SK-N-SH (cell line): ENCODE results near the gene PDE9A. TPM values are rescaled to one million over a fixed set of nuclear protein-coding genes. Genes with fewer than 3 reads are reported as not detected.

Experiments
- CTCF ChIA-PET: fragments of 300-600, 350-600 bp; formaldehyde crosslinking; extraction: SDS; loops from one replicate; lab custom pipeline; 2021; lab: Yijun Ruan, JAX
- POLR2A ChIA-PET: fragments of 350-600 bp; sonication (Branson Sonifier 250); formaldehyde crosslinking; extraction: SDS; loops from one replicate; lab custom pipeline; 2020; ENCODE audit warnings: antibody characterized with exemption, inconsistent platforms; lab: Yijun Ruan, JAX
- DNase-seq: peaks from one replicate; pipeline ENCODE4 v3.0.0; 2012
- H2AFZ ChIP-seq: fragments of 200-600 bp; sonication (generic); 2 replicates; pipeline ENCODE4 v1.8.1; 2016; ENCODE audit warnings: antibody characterized with exemption, mild to moderate bottlenecking, low read depth
- H3F3A ChIP-seq: fragments of 200-600 bp; sonication (generic); replicated peaks from 2 replicates; pipeline ENCODE3; 2016; ENCODE audit warnings: antibody characterized with exemption, mild to moderate bottlenecking; ENCODE audit not compliant: insufficient read depth
- H3K27ac ChIP-seq, 2 experiments: fragments of 200-500 bp in 1 of 2; fragments of 200-600 bp in 1 of 2; sonication (Bioruptor generic) in 1 of 2; sonication (generic), shearing (Covaris generic) in 1 of 2; 2 replicates each; pipeline versions ENCODE4 v1.5.1 to v1.6.1; 2014 to 2016; ENCODE audit warnings: low read depth in 2 of 2, inconsistent platforms in 1 of 2, low read length in 1 of 2, mild to moderate bottlenecking in 1 of 2, mixed read lengths in 1 of 2
- H3K27me3 ChIP-seq: fragments of 200-600 bp; sonication (generic), shearing (Covaris generic); 2 replicates; pipeline ENCODE4 v1.6.1; 2016; ENCODE audit warnings: mixed run types; ENCODE audit not compliant: insufficient read depth
- H3K36me3 ChIP-seq, 2 experiments: fragments of 200-500 bp in 1 of 2; fragments of 200-600 bp in 1 of 2; sonication (Bioruptor generic) in 1 of 2; sonication (generic) in 1 of 2; replicated peaks in 1 of 2; 2 replicates each; pipeline versions ENCODE3 to v1.5.1; 2014 to 2016; ENCODE audit warnings: low read length in 1 of 2, mild to moderate bottlenecking in 1 of 2; ENCODE audit not compliant: insufficient read depth in 2 of 2, control insufficient read depth in 1 of 2
- H3K4me1 ChIP-seq, 2 experiments: fragments of 200-500 bp in 1 of 2; fragments of 200-600 bp in 1 of 2; sonication (Bioruptor generic) in 1 of 2; sonication (generic), shearing (Covaris generic) in 1 of 2; 2 replicates each; pipeline versions ENCODE4 v1.5.1 to v1.6.1; 2014 to 2016; ENCODE audit warnings: low read depth in 1 of 2, low read length in 1 of 2, mixed run types in 1 of 2; ENCODE audit not compliant: insufficient read depth in 2 of 2, control insufficient read depth in 1 of 2
- H3K4me2 ChIP-seq: fragments of 200-600 bp; sonication (generic), shearing (Covaris generic); 2 replicates; pipeline ENCODE4 v1.6.1; 2017; ENCODE audit warnings: mixed run types
- H3K4me3 ChIP-seq, 2 experiments: fragments of 200-500 bp in 1 of 2; fragments of 200-600 bp in 1 of 2; sonication (Bioruptor generic) in 1 of 2; sonication (generic), shearing (Covaris generic) in 1 of 2; 2 replicates each; pipeline versions ENCODE4 v1.5.1 to v1.8.1; 2014 to 2016; ENCODE audit warnings: low read depth in 2 of 2, inconsistent platforms in 1 of 2, low read length in 1 of 2, mild to moderate bottlenecking in 1 of 2, mixed read lengths in 1 of 2, moderate library complexity in 1 of 2
- H3K79me2 ChIP-seq: fragments of 200-600 bp; sonication (generic); 2 replicates; pipeline ENCODE4 v1.8.1; 2017; ENCODE audit warnings: mild to moderate bottlenecking; ENCODE audit not compliant: insufficient read depth
- H3K9ac ChIP-seq: fragments of 200-600 bp; sonication (generic); 2 replicates; pipeline ENCODE4 v1.6.1; 2017; ENCODE audit warnings: mixed run types
- H3K9me2 ChIP-seq: fragments of 200-600 bp; sonication (generic); 2 replicates; pipeline ENCODE4 v1.6.1; 2017; ENCODE audit warnings: mixed run types
- H3K9me3 ChIP-seq: fragments of 200-600 bp; sonication (generic); 2 replicates; pipeline ENCODE4 v1.6.1; 2017; ENCODE audit warnings: mixed run types, mild to moderate bottlenecking, moderate library complexity
- H4K20me1 ChIP-seq: fragments of 200-600 bp; sonication (generic); 2 replicates; pipeline ENCODE4 v1.6.1; 2017; ENCODE audit warnings: mild to moderate bottlenecking, mixed run types; ENCODE audit not compliant: insufficient read depth
- ELF1 ChIP-seq: IDR thresholded peaks from 2 replicates; pipeline ENCODE4 v1.4.0; 2012
- EP300 ChIP-seq, 2 experiments: IDR thresholded peaks; 2 replicates each; pipeline versions ENCODE4 v1.4.0 to v1.6.1; 2012; ENCODE audit warnings: borderline replicate concordance in 1 of 2, low read depth in 1 of 2, low read length in 1 of 2
- EZH2phosphoT487 ChIP-seq: fragments of 200-600 bp; sonication (generic); IDR thresholded peaks from 2 replicates; pipeline ENCODE4 v1.6.1; 2017; ENCODE audit warnings: low read depth, mixed run types, mild to moderate bottlenecking, antibody characterized with exemption, moderate library complexity, borderline replicate concordance
- FOSL2 ChIP-seq: IDR thresholded peaks from 2 replicates; pipeline ENCODE4 v1.4.0; 2012; ENCODE audit warnings: low read depth, mild to moderate bottlenecking, moderate library complexity, borderline replicate concordance
- FOXJ3 ChIP-seq: sonication (generic); formaldehyde crosslinking; IDR thresholded peaks from 2 replicates; pipeline ENCODE4 v1.5.1; 2020; ENCODE audit warnings: mild to moderate bottlenecking, missing genetic modification reagents
- JUND ChIP-seq: IDR thresholded peaks from 2 replicates; pipeline ENCODE4 v1.4.0; 2012
- MXI1 ChIP-seq: IDR thresholded peaks from 2 replicates; pipeline ENCODE4 v1.6.1; 2012; ENCODE audit warnings: mild to moderate bottlenecking, low read depth, low read length, improper control_type of control experiment
- NFIC ChIP-seq: IDR thresholded peaks from 2 replicates; pipeline ENCODE4 v1.4.0; 2012; ENCODE audit warnings: borderline replicate concordance
- RCOR1 ChIP-seq: fragments of 150-350 bp; IDR thresholded peaks from 2 replicates; pipeline ENCODE4 v1.6.1; 2017; ENCODE audit warnings: antibody characterized with exemption, low read length
- RXRA ChIP-seq: IDR thresholded peaks from 2 replicates; pipeline ENCODE4 v1.4.0; 2012; ENCODE audit warnings: low read depth, mild to moderate bottlenecking, borderline replicate concordance
- TCF12 ChIP-seq: IDR thresholded peaks from 2 replicates; pipeline ENCODE4 v1.4.0; 2012
- YY1 ChIP-seq: IDR thresholded peaks from 2 replicates; pipeline ENCODE4 v1.4.0; 2012; ENCODE audit warnings: low read depth, mild to moderate bottlenecking
- WGBS: methylation state at CpG from one replicate; pipeline ENCODE4 v1.1.6; 2017; ENCODE audit warnings: low lambda C conversion rate; 5-methylcytosine and 5-hydroxymethylcytosine counted together
- polyA plus RNA-seq, 3 experiments: library from polyadenylated mRNA; depleted of rRNA; stranded (reverse); fragments of >200 nt; gene quantifications; 2 replicates each; pipeline ENCODE4 v1.2.3, GENCODE V29; 2012
- TF ChIP-seq, protein P1 (sequence below): fragments of 150-350 bp; IDR thresholded peaks from 2 replicates; pipeline ENCODE4 v1.6.1; 2016; ENCODE audit warnings: mild to moderate bottlenecking, low read depth, low read length
- TF ChIP-seq, protein P2 (sequence below): fragments of 150-350 bp; IDR thresholded peaks from 2 replicates; pipeline ENCODE4 v1.6.1; 2017; ENCODE audit warnings: antibody characterized with exemption, low read length, low read depth, borderline replicate concordance
- TF ChIP-seq, protein P3 (sequence below): fragments of 200-600 bp; sonication (generic); IDR thresholded peaks from 2 replicates; pipeline ENCODE4 v1.6.1; 2017; ENCODE audit warnings: antibody characterized with exemption, mild to moderate bottlenecking, moderate library complexity

The PDE9A gene
- polyA plus RNA-seq, 1 of the 3 experiments (the other 2 are of a cell fraction) = 0.28 TPM

DNA sequence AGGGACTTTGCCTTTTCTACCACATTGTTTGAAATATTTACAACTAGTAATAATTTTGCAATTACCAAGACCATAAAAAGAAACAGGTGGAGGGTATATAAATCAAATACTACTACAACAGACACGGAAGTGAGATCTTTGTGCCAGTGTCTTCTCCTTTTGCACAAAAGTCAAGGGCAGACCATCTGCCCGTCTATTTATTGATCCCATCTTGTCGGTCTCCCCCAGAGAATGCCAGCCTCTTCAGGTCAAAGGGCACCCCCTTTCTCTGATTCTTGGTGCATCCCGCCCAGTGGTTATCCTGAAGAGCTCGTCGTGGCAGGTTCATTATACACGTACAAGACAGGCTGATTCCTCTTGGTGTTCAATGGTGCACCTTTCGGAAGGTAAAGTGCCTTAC lies 4.8 kb upstream of the PDE9A start:
- Histone ChIP-seq H4K20me1 (no peaks in the 10 kb centered on the region), H3K27me3 (peaks cover 16% of the 10 kb centered on the region; the same call in 1 of the 2 replicates), H3K27ac (no peak overlapping the region), H3K36me3 (no peaks in the 10 kb centered on the region), H3K4me1 (peaks cover 0 to 16% of the 10 kb centered on the region in 2 experiments; a peak in 1 of 4 replicates), H3K9me3 (no peaks in the 10 kb centered on the region), H3K9me2 (no peaks in the 10 kb centered on the region), H3K9ac (no peak overlapping the region), H2AFZ (no peak overlapping the region), H3F3A (no peaks in the 10 kb centered on the region), H3K4me3 (no peak overlapping the region), H3K4me2 (no peak overlapping the region), H3K79me2 (no peaks in the 10 kb centered on the region)
- WGBS = 88% methylated on average over 8 of the region's 8 CpGs
- TF ChIP-seq, protein P1, sequence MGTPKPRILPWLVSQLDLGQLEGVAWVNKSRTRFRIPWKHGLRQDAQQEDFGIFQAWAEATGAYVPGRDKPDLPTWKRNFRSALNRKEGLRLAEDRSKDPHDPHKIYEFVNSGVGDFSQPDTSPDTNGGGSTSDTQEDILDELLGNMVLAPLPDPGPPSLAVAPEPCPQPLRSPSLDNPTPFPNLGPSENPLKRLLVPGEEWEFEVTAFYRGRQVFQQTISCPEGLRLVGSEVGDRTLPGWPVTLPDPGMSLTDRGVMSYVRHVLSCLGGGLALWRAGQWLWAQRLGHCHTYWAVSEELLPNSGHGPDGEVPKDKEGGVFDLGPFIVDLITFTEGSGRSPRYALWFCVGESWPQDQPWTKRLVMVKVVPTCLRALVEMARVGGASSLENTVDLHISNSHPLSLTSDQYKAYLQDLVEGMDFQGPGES = no peak
- TF ChIP-seq, protein P2, sequence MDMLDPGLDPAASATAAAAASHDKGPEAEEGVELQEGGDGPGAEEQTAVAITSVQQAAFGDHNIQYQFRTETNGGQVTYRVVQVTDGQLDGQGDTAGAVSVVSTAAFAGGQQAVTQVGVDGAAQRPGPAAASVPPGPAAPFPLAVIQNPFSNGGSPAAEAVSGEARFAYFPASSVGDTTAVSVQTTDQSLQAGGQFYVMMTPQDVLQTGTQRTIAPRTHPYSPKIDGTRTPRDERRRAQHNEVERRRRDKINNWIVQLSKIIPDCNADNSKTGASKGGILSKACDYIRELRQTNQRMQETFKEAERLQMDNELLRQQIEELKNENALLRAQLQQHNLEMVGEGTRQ = no peak
- TF ChIP-seq EZH2phosphoT487 = no peak
- TF ChIP-seq, protein P3, sequence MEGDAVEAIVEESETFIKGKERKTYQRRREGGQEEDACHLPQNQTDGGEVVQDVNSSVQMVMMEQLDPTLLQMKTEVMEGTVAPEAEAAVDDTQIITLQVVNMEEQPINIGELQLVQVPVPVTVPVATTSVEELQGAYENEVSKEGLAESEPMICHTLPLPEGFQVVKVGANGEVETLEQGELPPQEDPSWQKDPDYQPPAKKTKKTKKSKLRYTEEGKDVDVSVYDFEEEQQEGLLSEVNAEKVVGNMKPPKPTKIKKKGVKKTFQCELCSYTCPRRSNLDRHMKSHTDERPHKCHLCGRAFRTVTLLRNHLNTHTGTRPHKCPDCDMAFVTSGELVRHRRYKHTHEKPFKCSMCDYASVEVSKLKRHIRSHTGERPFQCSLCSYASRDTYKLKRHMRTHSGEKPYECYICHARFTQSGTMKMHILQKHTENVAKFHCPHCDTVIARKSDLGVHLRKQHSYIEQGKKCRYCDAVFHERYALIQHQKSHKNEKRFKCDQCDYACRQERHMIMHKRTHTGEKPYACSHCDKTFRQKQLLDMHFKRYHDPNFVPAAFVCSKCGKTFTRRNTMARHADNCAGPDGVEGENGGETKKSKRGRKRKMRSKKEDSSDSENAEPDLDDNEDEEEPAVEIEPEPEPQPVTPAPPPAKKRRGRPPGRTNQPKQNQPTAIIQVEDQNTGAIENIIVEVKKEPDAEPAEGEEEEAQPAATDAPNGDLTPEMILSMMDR = no peak
- no peak for TF ChIP-seq YY1
- TF ChIP-seq RCOR1 = no peak
- TF ChIP-seq TCF12 = no peak
- no peak for TF ChIP-seq ELF1
- no peak for TF ChIP-seq NFIC
- TF ChIP-seq FOSL2 = no peak
- TF ChIP-seq JUND = no peak
- no peak for TF ChIP-seq EP300 (IDR thresholded peaks at IDR 0.05; ENCODE audit: borderline replicate concordance in 1 of 2, low read depth in 1 of 2, low read length in 1 of 2)
- no peak for TF ChIP-seq RXRA
- no peak for TF ChIP-seq MXI1
- no peak for TF ChIP-seq FOXJ3 (CRISPR knock-in tag)
- POLR2A ChIA-PET = no interaction called here
- CTCF ChIA-PET = interaction anchor here (1.2 kb wide), 1 partner anchor 40 kb away, joined by 4 read pairs; no protein-coding TSS in a partner anchor
- no peak for DNase-seq
